Measurements from ENCODE around the gene RASSF9. TPM values are rescaled to one million over a fixed set of nuclear protein-coding genes. Genes with fewer than 3 reads are reported as not detected.

The RASSF9 gene
- total RNA-seq, 1 donor from 2014 or later = 2.6 TPM

DNA sequence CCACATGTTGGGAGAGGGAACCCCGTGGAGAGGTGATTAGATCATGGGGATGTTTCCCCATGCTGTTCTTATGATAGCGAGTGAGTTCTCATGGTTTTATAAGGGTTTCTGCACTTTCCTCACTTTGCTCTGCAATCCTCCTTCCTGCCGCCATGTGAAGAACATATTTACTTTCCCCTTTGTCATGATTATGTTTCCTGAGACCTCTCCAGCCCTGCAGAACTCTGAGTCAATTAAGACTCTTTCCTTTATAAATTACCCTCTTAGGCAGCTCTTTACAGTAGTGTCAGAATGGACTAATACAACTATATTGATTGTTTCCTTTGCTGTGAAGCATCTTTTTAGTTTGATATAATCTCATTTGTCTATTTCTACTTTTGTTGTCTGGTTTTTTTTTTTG, 13.1 kb upstream of the RASSF9 start:
- no peaks in the 10 kb centered on the region for H3K9me3 ChIP-seq (ENCODE audit: control insufficient read depth in 3 of 3, low read length in 3 of 3)
- H3K27ac ChIP-seq (ENCODE audit: low read depth, low read length) = no peak overlapping the region
- no peaks in the 10 kb centered on the region for H3K4me1 ChIP-seq (ENCODE audit: control insufficient read depth in 3 of 3, insufficient read depth in 3 of 3, low read length in 3 of 3)
- H3K4me3 ChIP-seq (ENCODE audit: low read length in 3 of 3) = no peak overlapping the region
- no peak overlapping the region for H3K9ac ChIP-seq (ENCODE audit: low read depth in 1 of 3, low read length in 3 of 3)
- no peaks in the 10 kb centered on the region for H3K27me3 ChIP-seq (ENCODE audit: control insufficient read depth in 3 of 3, insufficient read depth in 3 of 3, low read length in 3 of 3)
- H3K36me3 ChIP-seq (ENCODE audit: control insufficient read depth in 3 of 3, insufficient read depth in 3 of 3, low read length in 3 of 3) = no peaks in the 10 kb centered on the region

DNA sequence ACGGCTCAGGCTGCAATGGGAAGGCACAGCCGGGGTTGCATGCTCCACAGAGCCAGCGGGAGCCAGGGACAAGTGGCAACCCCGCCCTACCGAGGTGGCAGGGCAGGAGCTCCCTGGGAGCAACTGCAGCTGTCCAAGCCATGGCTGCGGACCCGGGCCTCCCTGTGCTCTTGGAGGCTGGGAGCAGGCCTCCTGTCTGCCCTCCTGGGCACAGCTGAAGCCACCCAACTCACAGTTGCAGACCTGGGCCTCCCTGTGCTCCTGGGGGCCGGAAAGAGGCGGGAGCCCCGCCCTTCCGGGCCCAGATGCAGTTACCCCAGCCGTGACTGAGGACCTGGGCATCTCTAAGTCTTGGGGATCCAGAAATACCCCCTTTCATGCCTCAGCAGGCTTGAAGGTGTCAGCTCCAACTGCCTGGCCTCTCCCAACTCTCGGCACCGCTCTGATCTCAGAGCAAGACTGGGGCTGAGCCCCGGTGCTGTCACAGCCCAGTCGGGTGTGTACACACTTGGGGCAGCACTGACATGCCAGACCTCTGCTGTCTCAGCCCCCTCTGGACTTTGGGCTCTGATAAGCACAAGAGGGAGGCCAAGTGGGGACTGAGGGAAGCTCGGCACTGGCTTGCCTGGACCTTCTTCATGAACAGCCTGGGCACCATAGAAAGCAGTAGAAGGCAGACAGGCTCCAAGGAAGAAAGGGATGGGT, 7.5 kb upstream of the RASSF9 start:
- Histone ChIP-seq H3K4me3 (ENCODE audit: low read length in 3 of 3) (no peak overlapping the region), H3K4me1 (ENCODE audit: control insufficient read depth in 3 of 3, insufficient read depth in 3 of 3, low read length in 3 of 3) (no peaks in the 10 kb centered on the region), H3K27me3 (ENCODE audit: control insufficient read depth in 3 of 3, insufficient read depth in 3 of 3, low read length in 3 of 3) (no peaks in the 10 kb centered on the region), H3K36me3 (ENCODE audit: control insufficient read depth in 3 of 3, insufficient read depth in 3 of 3, low read length in 3 of 3) (no peaks in the 10 kb centered on the region), H3K9me3 (ENCODE audit: control insufficient read depth in 3 of 3, low read length in 3 of 3) (no peaks in the 10 kb centered on the region), H3K9ac (ENCODE audit: low read depth in 1 of 3, low read length in 3 of 3) (no peak overlapping the region), H3K27ac (ENCODE audit: low read depth, low read length) (no peak overlapping the region)

DNA sequence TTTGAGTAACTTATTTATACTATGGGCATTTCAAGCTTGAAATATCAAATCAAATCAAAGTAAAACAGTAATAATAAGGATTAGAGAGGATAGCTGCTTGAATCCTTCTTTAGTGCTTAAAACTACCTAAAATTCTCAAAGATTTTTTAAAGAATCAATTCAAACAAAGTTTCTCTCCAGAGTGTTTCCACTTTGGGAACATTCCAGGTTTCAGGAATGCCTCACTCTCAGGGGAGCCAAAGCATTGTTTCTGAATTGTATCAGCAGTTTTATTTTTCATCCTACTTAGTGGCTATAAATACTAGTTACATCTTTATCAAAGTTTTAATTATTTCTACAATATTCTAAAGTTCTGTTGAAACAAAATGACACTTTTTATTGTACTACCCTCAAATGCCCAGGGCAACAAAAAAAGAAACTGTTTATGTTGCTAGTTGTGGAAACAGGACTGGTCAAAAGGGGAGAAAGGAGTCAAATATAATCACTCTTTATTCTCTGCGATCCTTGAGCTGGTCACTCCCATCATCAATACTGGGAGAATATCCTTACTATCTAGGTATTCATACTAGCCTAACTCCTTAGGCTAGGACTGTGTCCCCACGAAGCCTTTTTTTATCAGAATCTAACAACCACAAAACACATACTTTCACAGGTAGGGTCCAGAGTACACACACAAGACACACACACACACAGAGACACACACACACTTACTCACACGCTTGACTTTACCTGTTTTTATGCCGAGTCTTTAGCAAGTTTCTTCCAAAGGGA, 598 bp downstream of the RASSF9 start:
- no peaks in the 10 kb centered on the region for H3K27me3 ChIP-seq (ENCODE audit: control insufficient read depth in 3 of 3, insufficient read depth in 3 of 3, low read length in 3 of 3)
- no peaks in the 10 kb centered on the region for H3K36me3 ChIP-seq (ENCODE audit: control insufficient read depth in 3 of 3, insufficient read depth in 3 of 3, low read length in 3 of 3)
- peak overlapping the region; percentile 81 for H3K27ac ChIP-seq (ENCODE audit: low read depth, low read length)
- peaks cover 0 to 4% (median 0%) of the 10 kb centered on the region in 3 donors for H3K4me1 ChIP-seq (ENCODE audit: control insufficient read depth in 3 of 3, insufficient read depth in 3 of 3, low read length in 3 of 3)
- no peaks in the 10 kb centered on the region for H3K9me3 ChIP-seq (ENCODE audit: control insufficient read depth in 3 of 3, low read length in 3 of 3)
- peak overlapping the region; percentile 52 to 85 (median 76) for H3K9ac ChIP-seq (ENCODE audit: low read depth in 1 of 3, low read length in 3 of 3)
- peak overlapping the region; percentile 72 to 74 (median 73) for H3K4me3 ChIP-seq (ENCODE audit: low read length in 3 of 3)

DNA sequence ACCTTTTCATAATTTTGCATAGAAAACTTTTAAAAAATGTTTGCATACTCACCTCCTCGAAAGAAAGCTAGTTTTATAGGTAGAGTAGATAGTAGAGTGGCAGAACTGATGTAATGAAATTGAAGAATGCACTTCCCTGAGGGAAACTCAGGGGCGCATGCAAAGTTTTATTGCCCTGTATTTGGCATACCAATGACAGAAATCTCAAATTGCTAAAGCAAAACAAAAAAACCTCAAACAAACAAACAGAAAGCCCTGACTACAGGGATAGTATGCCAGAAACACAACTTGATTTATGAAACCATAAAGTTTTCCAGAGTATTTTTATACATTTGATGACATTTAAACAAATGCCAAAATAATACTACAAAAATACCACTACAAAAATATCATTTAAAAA, 1.8 kb downstream of the RASSF9 start:
- peaks cover 0 to 4% (median 0%) of the 10 kb centered on the region in 3 donors for H3K4me1 ChIP-seq (ENCODE audit: control insufficient read depth in 3 of 3, insufficient read depth in 3 of 3, low read length in 3 of 3)
- H3K4me3 ChIP-seq (ENCODE audit: low read length in 3 of 3) = peak overlapping the region in 1 of 3 donors; percentile 73
- H3K9me3 ChIP-seq (ENCODE audit: control insufficient read depth in 3 of 3, low read length in 3 of 3) = no peaks in the 10 kb centered on the region
- no peaks in the 10 kb centered on the region for H3K36me3 ChIP-seq (ENCODE audit: control insufficient read depth in 3 of 3, insufficient read depth in 3 of 3, low read length in 3 of 3)
- H3K27ac ChIP-seq (ENCODE audit: low read depth, low read length) = no peak overlapping the region
- H3K9ac ChIP-seq (ENCODE audit: low read depth in 1 of 3, low read length in 3 of 3) = peak overlapping the region in 1 of 3 donors; percentile 11
- no peaks in the 10 kb centered on the region for H3K27me3 ChIP-seq (ENCODE audit: control insufficient read depth in 3 of 3, insufficient read depth in 3 of 3, low read length in 3 of 3)

- Histone ChIP-seq H3K4me1 (ENCODE audit: control insufficient read depth in 3 of 3, insufficient read depth in 3 of 3, low read length in 3 of 3) (peaks cover 0 to 4% (median 0%) of the 10 kb centered on the region in 3 donors), H3K27ac (ENCODE audit: low read depth, low read length) (no peak overlapping the region)
These were observed 2.6 kb downstream of the RASSF9 start for GRCh38 chr12:85833579-85833978.

DNA sequence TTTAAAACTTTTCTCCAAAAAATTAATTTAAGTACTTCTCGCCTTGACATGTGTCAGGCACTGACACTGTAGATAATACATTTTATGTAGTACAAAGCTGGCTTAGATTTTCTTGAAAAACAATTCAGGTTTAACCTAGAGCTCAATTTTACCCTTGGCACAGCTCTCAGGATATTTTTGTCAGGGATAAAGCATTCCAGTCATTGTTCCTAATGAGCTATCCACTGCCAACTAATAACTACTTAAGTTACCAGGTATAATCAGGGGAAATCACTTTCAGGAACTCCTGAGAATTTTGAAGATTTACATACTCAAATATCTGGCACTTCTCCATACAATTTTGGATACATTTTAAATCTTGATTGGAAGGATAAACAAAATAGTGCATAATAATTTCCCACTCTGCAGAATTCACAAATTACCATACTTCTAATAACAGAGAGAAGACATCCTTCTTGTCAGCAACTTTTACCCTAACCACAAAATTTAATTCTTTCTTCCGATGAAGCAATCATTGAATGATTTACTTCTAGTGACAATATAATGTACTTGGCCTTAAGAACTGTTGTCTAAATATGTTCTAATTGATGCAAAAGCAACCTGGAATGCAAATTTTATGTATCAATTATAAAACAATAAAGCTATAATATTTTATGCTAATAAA, 4.8 kb downstream of the RASSF9 start:
- Histone ChIP-seq H3K4me1 (ENCODE audit: control insufficient read depth in 3 of 3, insufficient read depth in 3 of 3, low read length in 3 of 3) (peaks cover 0 to 1% (median 0%) of the 10 kb centered on the region in 3 donors), H3K4me3 (ENCODE audit: low read length in 3 of 3) (no peak overlapping the region), H3K27me3 (ENCODE audit: control insufficient read depth in 3 of 3, insufficient read depth in 3 of 3, low read length in 3 of 3) (no peaks in the 10 kb centered on the region), H3K36me3 (ENCODE audit: control insufficient read depth in 3 of 3, insufficient read depth in 3 of 3, low read length in 3 of 3) (no peaks in the 10 kb centered on the region), H3K9me3 (ENCODE audit: control insufficient read depth in 3 of 3, low read length in 3 of 3) (no peaks in the 10 kb centered on the region), H3K9ac (ENCODE audit: low read depth in 1 of 3, low read length in 3 of 3) (no peak overlapping the region), H3K27ac (ENCODE audit: low read depth, low read length) (no peak overlapping the region)

More at GRCh38 chr12:85833579-85833978, 2.6 kb downstream of the RASSF9 start:
- H3K9ac ChIP-seq (ENCODE audit: low read depth in 1 of 3, low read length in 3 of 3) = no peak overlapping the region
- no peaks in the 10 kb centered on the region for H3K9me3 ChIP-seq (ENCODE audit: control insufficient read depth in 3 of 3, low read length in 3 of 3)
- H3K27me3 ChIP-seq (ENCODE audit: control insufficient read depth in 3 of 3, insufficient read depth in 3 of 3, low read length in 3 of 3) = no peaks in the 10 kb centered on the region
- H3K4me3 ChIP-seq (ENCODE audit: low read length in 3 of 3) = no peak overlapping the region
- no peaks in the 10 kb centered on the region for H3K36me3 ChIP-seq (ENCODE audit: control insufficient read depth in 3 of 3, insufficient read depth in 3 of 3, low read length in 3 of 3)

DNA sequence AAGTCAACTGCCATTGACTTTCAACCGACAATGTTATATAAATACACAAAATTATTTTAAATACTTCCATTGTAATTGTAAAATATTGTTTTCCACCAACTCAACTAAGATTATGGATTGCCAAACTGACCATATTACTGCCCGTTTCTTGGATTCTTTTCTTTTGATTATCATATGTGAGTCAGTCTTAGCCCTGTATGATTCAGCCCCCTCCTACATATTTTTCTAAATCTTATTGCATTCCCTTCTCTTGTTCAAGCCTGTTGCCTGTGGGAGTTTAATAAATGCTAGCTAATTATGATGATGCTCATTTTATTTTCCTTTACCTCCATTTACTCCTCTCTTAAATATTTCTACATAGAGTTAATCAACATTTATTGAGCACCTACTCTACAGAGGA, 6.8 kb downstream of the RASSF9 start:
- no peak overlapping the region for H3K4me3 ChIP-seq (ENCODE audit: low read length in 3 of 3)
- H3K36me3 ChIP-seq (ENCODE audit: control insufficient read depth in 3 of 3, insufficient read depth in 3 of 3, low read length in 3 of 3) = no peaks in the 10 kb centered on the region
- H3K9ac ChIP-seq (ENCODE audit: low read depth in 1 of 3, low read length in 3 of 3) = no peak overlapping the region
- H3K9me3 ChIP-seq (ENCODE audit: control insufficient read depth in 3 of 3, low read length in 3 of 3) = no peaks in the 10 kb centered on the region
- no peak overlapping the region for H3K27ac ChIP-seq (ENCODE audit: low read depth, low read length)
- no peaks in the 10 kb centered on the region for H3K4me1 ChIP-seq (ENCODE audit: control insufficient read depth in 3 of 3, insufficient read depth in 3 of 3, low read length in 3 of 3)
- no peaks in the 10 kb centered on the region for H3K27me3 ChIP-seq (ENCODE audit: control insufficient read depth in 3 of 3, insufficient read depth in 3 of 3, low read length in 3 of 3)

- Histone ChIP-seq H3K9ac (ENCODE audit: low read depth in 1 of 3, low read length in 3 of 3) (no peak overlapping the region), H3K27me3 (ENCODE audit: control insufficient read depth in 3 of 3, insufficient read depth in 3 of 3, low read length in 3 of 3) (no peaks in the 10 kb centered on the region), H3K36me3 (ENCODE audit: control insufficient read depth in 3 of 3, insufficient read depth in 3 of 3, low read length in 3 of 3) (no peaks in the 10 kb centered on the region), H3K9me3 (ENCODE audit: control insufficient read depth in 3 of 3, low read length in 3 of 3) (no peaks in the 10 kb centered on the region), H3K4me1 (ENCODE audit: control insufficient read depth in 3 of 3, insufficient read depth in 3 of 3, low read length in 3 of 3) (no peaks in the 10 kb centered on the region), H3K27ac (ENCODE audit: low read depth, low read length) (no peak overlapping the region), H3K4me3 (ENCODE audit: low read length in 3 of 3) (no peak overlapping the region)
These were observed 7.6 kb downstream of the RASSF9 start for GRCh38 chr12:85828576-85828975.

DNA sequence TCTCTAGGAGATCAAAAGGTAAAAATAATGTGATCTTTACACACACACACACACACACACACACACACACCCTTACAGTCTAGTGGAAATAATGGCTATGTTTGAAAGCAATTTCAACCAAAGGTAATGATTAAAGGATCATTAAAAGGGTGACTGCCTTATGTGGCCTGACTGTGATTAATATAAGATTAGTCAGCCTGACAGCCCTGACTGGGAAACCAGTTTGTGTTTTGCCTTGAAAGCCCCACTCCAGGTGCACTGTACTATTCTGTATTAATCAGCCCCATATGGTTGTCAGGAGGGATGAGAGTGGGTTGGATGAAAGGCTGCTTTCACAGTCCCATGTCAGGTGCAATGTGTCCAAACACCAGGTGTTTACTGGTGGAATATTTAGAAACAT, 10.5 kb downstream of the RASSF9 start:
- no peaks in the 10 kb centered on the region for H3K9me3 ChIP-seq (ENCODE audit: control insufficient read depth in 3 of 3, low read length in 3 of 3)

More for the DNA sequence above, 10.5 kb downstream of the RASSF9 start:
- Histone ChIP-seq H3K4me1 (ENCODE audit: control insufficient read depth in 3 of 3, insufficient read depth in 3 of 3, low read length in 3 of 3) (no peaks in the 10 kb centered on the region), H3K9ac (ENCODE audit: low read depth in 1 of 3, low read length in 3 of 3) (no peak overlapping the region), H3K27ac (ENCODE audit: low read depth, low read length) (no peak overlapping the region), H3K27me3 (ENCODE audit: control insufficient read depth in 3 of 3, insufficient read depth in 3 of 3, low read length in 3 of 3) (no peaks in the 10 kb centered on the region), H3K36me3 (ENCODE audit: control insufficient read depth in 3 of 3, insufficient read depth in 3 of 3, low read length in 3 of 3) (no peaks in the 10 kb centered on the region), H3K4me3 (ENCODE audit: low read length in 3 of 3) (no peak overlapping the region)

Data from skeletal muscle tissue (tissue), 4 donors.